ENCODE results near the gene SLC44A3. TPM values are rescaled to one million over a fixed set of nuclear protein-coding genes. Genes with fewer than 3 reads are reported as not detected.

The SLC44A3 gene
- total and polyA plus RNA-seq, 2 donors (not counting 1 experiment from before 2014, with no cell fraction given), result 3.9 to 9.7 TPM

DNA sequence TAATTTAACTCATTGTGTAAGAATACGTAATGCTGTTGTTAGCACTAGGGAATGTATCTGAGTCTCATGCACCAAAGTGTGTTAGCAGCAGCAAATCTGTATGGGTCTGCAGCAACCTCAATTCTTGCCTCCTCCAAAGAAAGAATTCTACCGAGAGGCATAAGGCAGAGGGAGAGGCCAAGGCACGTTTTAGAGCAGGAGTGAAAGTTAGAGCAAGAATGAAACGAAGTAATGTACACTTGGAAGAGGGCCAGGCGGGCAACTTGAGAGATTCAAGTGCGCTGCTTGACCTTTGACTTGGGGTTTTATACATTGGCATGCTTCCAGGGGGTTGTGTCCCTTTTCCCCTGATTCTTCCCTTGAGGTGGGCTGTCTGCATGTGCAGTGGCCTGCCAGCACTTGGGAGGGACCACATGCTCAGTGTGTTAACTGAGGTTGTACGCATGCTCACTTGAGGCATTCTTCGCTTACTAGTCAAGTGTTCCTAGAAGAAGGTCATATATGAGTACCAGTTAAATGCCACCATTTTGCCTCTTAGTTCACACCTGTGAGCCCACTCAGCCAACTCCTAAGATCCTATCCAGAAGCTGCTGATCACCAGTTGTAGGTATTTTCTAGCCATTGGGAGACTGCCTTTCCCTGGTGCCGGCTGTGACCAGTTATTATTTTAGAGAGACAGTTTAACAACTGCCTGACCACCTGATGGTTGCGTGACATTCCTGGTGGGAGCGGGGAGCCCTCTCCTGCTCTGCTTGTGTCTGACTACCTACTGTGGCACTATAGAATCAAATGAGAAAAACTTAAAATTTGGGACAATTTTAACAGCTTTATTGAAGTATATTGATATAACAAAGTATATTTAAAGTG is 109.4 kb downstream of the SLC44A3 start:
- Histone ChIP-seq H4K20me1 (ENCODE audit: control insufficient read depth, extremely low read depth, insufficient read depth, low read length) (no peaks in the 10 kb centered on the region), H3K27ac (ENCODE audit: insufficient read depth, low read length) (no peak overlapping the region), H3K4me2 (ENCODE audit: extremely low read depth, insufficient read depth, low read length) (peak overlapping the region; percentile 83), H2AFZ (ENCODE audit: low read length) (no peak overlapping the region), H3K9me3 (ENCODE audit: control insufficient read depth, insufficient read depth, low read depth, low read length) (no peaks in the 10 kb centered on the region), H3K36me3 (ENCODE audit: control insufficient read depth, insufficient read depth, low read length) (no peaks in the 10 kb centered on the region), H3K79me2 (ENCODE audit: control insufficient read depth, insufficient read depth, low read length) (peaks cover 47% of the 10 kb centered on the region), H3K27me3 (ENCODE audit: control insufficient read depth, insufficient read depth, low read length) (no peaks in the 10 kb centered on the region), H3K4me1 (ENCODE audit: control insufficient read depth, extremely low read depth, insufficient read depth, low read length) (no peaks in the 10 kb centered on the region), H3K4me3 (replicated peaks in 1 of 4; ENCODE audit: control extremely low read depth in 1 of 4, insufficient read depth in 1 of 4, low read depth in 3 of 4, low read length in 4 of 4) (peak overlapping the region; percentile 8 to 87 (median 62)), H3K9ac (ENCODE audit: insufficient read depth, low read length) (no peak overlapping the region)
- TF ChIP-seq, protein P1, sequence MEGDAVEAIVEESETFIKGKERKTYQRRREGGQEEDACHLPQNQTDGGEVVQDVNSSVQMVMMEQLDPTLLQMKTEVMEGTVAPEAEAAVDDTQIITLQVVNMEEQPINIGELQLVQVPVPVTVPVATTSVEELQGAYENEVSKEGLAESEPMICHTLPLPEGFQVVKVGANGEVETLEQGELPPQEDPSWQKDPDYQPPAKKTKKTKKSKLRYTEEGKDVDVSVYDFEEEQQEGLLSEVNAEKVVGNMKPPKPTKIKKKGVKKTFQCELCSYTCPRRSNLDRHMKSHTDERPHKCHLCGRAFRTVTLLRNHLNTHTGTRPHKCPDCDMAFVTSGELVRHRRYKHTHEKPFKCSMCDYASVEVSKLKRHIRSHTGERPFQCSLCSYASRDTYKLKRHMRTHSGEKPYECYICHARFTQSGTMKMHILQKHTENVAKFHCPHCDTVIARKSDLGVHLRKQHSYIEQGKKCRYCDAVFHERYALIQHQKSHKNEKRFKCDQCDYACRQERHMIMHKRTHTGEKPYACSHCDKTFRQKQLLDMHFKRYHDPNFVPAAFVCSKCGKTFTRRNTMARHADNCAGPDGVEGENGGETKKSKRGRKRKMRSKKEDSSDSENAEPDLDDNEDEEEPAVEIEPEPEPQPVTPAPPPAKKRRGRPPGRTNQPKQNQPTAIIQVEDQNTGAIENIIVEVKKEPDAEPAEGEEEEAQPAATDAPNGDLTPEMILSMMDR (conservative IDR thresholded peaks at IDR 0.05 in 1 of 2, IDR thresholded peaks at IDR 0.05 in 1 of 2; ENCODE audit: low read depth in 1 of 2, low read length in 2 of 2), result no peak
- no peak for TF ChIP-seq EZH2 (IDR thresholded peaks at IDR 0.05; ENCODE audit: low read length, missing control alignments)
- DNase-seq (ENCODE audit: low read depth in 2 of 2), result no peak

- peaks cover 3% of the 10 kb centered on the region for H3K4me1 ChIP-seq (ENCODE audit: control insufficient read depth, extremely low read depth, insufficient read depth, low read length)
- H4K20me1 ChIP-seq (ENCODE audit: control insufficient read depth, extremely low read depth, insufficient read depth, low read length), result no peaks in the 10 kb centered on the region
- H3K27me3 ChIP-seq (ENCODE audit: control insufficient read depth, insufficient read depth, low read length), result no peaks in the 10 kb centered on the region
- no peak overlapping the region for H3K9ac ChIP-seq (ENCODE audit: insufficient read depth, low read length)
- H3K9me3 ChIP-seq (ENCODE audit: control insufficient read depth, insufficient read depth, low read depth, low read length), result no peaks in the 10 kb centered on the region
- H2AFZ ChIP-seq (ENCODE audit: low read length), result no peak overlapping the region
- H3K36me3 ChIP-seq (ENCODE audit: control insufficient read depth, insufficient read depth, low read length), result no peaks in the 10 kb centered on the region
- DNase-seq (ENCODE audit: low read depth in 2 of 2), result no peak
- no peak overlapping the region for H3K4me3 ChIP-seq (replicated peaks in 1 of 4; ENCODE audit: control extremely low read depth in 1 of 4, insufficient read depth in 1 of 4, low read depth in 3 of 4, low read length in 4 of 4)
- TF ChIP-seq, protein P1 (conservative IDR thresholded peaks at IDR 0.05 in 1 of 2, IDR thresholded peaks at IDR 0.05 in 1 of 2; ENCODE audit: low read depth in 1 of 2, low read length in 2 of 2), result no peak
- TF ChIP-seq EZH2 (IDR thresholded peaks at IDR 0.05; ENCODE audit: low read length, missing control alignments), result no peak
- H3K79me2 ChIP-seq (ENCODE audit: control insufficient read depth, insufficient read depth, low read length), result peaks cover 29% of the 10 kb centered on the region
- H3K27ac ChIP-seq (ENCODE audit: insufficient read depth, low read length), result no peak overlapping the region
- no peak overlapping the region for H3K4me2 ChIP-seq (ENCODE audit: extremely low read depth, insufficient read depth, low read length)
Measured at GRCh38 chr1:94931254-94931841, 111.2 kb downstream of the SLC44A3 start.

- no peak overlapping the region for H3K4me2 ChIP-seq (ENCODE audit: extremely low read depth, insufficient read depth, low read length)
- H3K79me2 ChIP-seq (ENCODE audit: control insufficient read depth, insufficient read depth, low read length), result peaks cover 6% of the 10 kb centered on the region
- peaks cover 7% of the 10 kb centered on the region for H3K4me1 ChIP-seq (ENCODE audit: control insufficient read depth, extremely low read depth, insufficient read depth, low read length)
- H3K36me3 ChIP-seq (ENCODE audit: control insufficient read depth, insufficient read depth, low read length), result no peaks in the 10 kb centered on the region
- no peaks in the 10 kb centered on the region for H4K20me1 ChIP-seq (ENCODE audit: control insufficient read depth, extremely low read depth, insufficient read depth, low read length)
- no peak overlapping the region for H3K27ac ChIP-seq (ENCODE audit: insufficient read depth, low read length)
- TF ChIP-seq, protein P1 (conservative IDR thresholded peaks at IDR 0.05 in 1 of 2, IDR thresholded peaks at IDR 0.05 in 1 of 2; ENCODE audit: low read depth in 1 of 2, low read length in 2 of 2), result no peak
- no peak for TF ChIP-seq EZH2 (IDR thresholded peaks at IDR 0.05; ENCODE audit: low read length, missing control alignments)
- no peaks in the 10 kb centered on the region for H3K9me3 ChIP-seq (ENCODE audit: control insufficient read depth, insufficient read depth, low read depth, low read length)
- DNase-seq (ENCODE audit: low read depth in 2 of 2), result no peak
- no peak overlapping the region for H3K4me3 ChIP-seq (replicated peaks in 1 of 4; ENCODE audit: control extremely low read depth in 1 of 4, insufficient read depth in 1 of 4, low read depth in 3 of 4, low read length in 4 of 4)
- H3K9ac ChIP-seq (ENCODE audit: insufficient read depth, low read length), result no peak overlapping the region
- no peaks in the 10 kb centered on the region for H3K27me3 ChIP-seq (ENCODE audit: control insufficient read depth, insufficient read depth, low read length)
- H2AFZ ChIP-seq (ENCODE audit: low read length), result no peak overlapping the region
Measured at GRCh38 chr1:94934551-94934950, 114.4 kb downstream of the SLC44A3 start.
